ENCODE measurements around the gene KDR.

DNA sequence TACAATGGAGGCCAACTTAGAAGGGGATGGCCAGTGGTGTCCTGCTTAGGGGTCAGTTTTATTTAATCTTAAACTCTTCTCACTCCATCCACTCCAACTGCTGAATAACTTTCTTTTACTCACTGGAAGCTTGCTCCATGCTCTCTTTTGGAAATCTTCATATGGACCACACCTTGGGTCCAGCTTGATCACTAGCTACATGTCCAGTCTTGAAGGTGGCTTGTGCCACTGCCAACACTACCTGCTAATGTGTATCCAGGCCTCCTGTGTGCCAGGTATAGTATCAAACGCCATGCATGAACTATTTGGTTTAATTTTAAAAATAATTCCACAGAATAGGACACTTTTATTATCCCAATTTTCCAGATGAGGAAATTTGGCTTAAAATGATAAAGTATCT is 37.0 kb upstream of the KDR start:
- TF ChIP-seq, protein P1, sequence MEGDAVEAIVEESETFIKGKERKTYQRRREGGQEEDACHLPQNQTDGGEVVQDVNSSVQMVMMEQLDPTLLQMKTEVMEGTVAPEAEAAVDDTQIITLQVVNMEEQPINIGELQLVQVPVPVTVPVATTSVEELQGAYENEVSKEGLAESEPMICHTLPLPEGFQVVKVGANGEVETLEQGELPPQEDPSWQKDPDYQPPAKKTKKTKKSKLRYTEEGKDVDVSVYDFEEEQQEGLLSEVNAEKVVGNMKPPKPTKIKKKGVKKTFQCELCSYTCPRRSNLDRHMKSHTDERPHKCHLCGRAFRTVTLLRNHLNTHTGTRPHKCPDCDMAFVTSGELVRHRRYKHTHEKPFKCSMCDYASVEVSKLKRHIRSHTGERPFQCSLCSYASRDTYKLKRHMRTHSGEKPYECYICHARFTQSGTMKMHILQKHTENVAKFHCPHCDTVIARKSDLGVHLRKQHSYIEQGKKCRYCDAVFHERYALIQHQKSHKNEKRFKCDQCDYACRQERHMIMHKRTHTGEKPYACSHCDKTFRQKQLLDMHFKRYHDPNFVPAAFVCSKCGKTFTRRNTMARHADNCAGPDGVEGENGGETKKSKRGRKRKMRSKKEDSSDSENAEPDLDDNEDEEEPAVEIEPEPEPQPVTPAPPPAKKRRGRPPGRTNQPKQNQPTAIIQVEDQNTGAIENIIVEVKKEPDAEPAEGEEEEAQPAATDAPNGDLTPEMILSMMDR (IDR thresholded peaks at IDR 0.05), result no peak
- TF ChIP-seq POLR2A (IDR thresholded peaks at IDR 0.05), result no peak
- no peak for TF ChIP-seq POLR2AphosphoS5 (IDR thresholded peaks at IDR 0.05)

All from transverse colon (tissue), 4 donors.